HG03045 (cell line): ENCODE measurements around the gene TSPAN9.

Source experiments
- ATAC-seq: cut with Tn5 transposase; IDR thresholded peaks from one replicate; pipeline ENCODE4 v1.9.1; 2021; ENCODE audit warnings: mild to moderate bottlenecking, moderate library complexity; ENCODE audit not compliant: unreplicated experiment

Gene TSPAN9

GRCh38 chr12:3288690-3289089 lies 211.5 kb downstream of the TSPAN9 start:
- ATAC-seq, result no peak

- ATAC-seq, result no peak
Measured at GRCh38 chr12:3289702-3290101, 212.5 kb downstream of the TSPAN9 start.

GRCh38 chr12:3291939-3292338 lies 214.8 kb downstream of the TSPAN9 start:
- no peak for ATAC-seq

GRCh38 chr12:3292677-3293412 lies 215.7 kb downstream of the TSPAN9 start:
- ATAC-seq, result no peak

- no peak for ATAC-seq
Measured at GRCh38 chr12:3293446-3294161, 216.4 kb downstream of the TSPAN9 start.

- ATAC-seq, result no peak
Measured at GRCh38 chr12:3294481-3294911, 217.3 kb downstream of the TSPAN9 start.

- ATAC-seq, result no peak
Measured at GRCh38 chr12:3295225-3295624, 218.0 kb downstream of the TSPAN9 start.

GRCh38 chr12:3295646-3296408 lies 218.6 kb downstream of the TSPAN9 start:
- no peak for ATAC-seq

GRCh38 chr12:3296409-3296701 lies 219.2 kb downstream of the TSPAN9 start:
- ATAC-seq, result no peak

- no peak for ATAC-seq
Measured at GRCh38 chr12:3298603-3299002, 221.4 kb downstream of the TSPAN9 start.

GRCh38 chr12:3299929-3300832 lies 223.0 kb downstream of the TSPAN9 start:
- peak; percentile 40 for ATAC-seq

- no peak for ATAC-seq
Measured at GRCh38 chr12:3300833-3301401, 223.7 kb downstream of the TSPAN9 start.

GRCh38 chr12:3302401-3303041 lies 225.3 kb downstream of the TSPAN9 start:
- ATAC-seq, result no peak

GRCh38 chr12:3303410-3304136 lies 226.4 kb downstream of the TSPAN9 start:
- no peak for ATAC-seq

- ATAC-seq, result no peak
Measured at GRCh38 chr12:3304436-3305165, 227.4 kb downstream of the TSPAN9 start.

GRCh38 chr12:3305464-3305863 lies 228.3 kb downstream of the TSPAN9 start:
- no peak for ATAC-seq

- no peak for ATAC-seq
Measured at GRCh38 chr12:3305904-3306619, 228.9 kb downstream of the TSPAN9 start.

- ATAC-seq, result no peak
Measured at GRCh38 chr12:3307389-3307788, 230.2 kb downstream of the TSPAN9 start.
